ENCODE results near the gene HOXA4.
A peak's percentile ranks its signal among the peaks of the same experiment; 100 is the strongest.

Gene HOXA4

DNA sequence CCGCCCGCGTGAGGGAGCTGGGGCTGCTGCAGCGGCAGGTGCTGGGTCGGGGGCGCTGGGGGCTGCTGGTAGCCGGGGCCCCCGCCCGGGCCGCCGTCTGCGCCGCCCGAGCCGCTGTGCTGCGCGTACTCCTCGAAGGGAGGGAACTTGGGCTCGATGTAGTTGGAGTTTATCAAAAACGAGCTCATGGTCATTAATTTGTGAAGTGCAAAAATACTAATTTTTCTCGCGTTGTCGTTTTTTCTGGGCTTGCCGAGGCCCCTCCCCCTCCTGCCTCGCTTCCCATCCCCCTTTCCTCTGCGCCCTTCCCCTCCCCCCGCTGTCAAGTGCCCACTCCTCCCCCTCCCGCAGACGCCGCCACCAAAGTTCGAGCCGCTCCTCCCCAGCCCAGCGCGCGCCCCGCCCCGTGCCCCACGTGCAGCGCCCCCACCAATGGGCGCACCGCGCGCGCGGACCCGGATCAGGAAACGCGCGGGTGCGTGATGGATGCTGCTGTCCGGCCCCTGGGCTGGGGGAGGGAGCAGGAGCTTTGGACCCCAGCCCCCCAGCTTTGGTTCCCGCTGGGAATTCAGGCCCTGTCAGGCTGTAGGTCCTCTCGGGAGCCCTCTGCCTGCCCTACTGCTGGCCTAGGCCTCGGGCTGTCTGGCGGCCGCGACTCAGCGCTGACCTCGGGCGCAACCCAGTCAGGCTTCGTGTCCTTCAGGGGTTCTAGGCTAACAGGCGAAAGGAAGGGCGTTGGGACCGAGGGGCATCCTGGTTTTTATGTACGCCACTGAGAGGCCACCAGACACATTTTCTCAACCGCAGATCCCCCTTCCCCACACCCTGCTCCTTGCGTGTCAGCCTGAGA lies at the start of gene HOXA4:
TSS of gene HOXA4 (minus strand) at position 218 of the 850 bp plus-strand sequence. CDS start at position 194, 24 bp downstream.
- peak; percentile 57 to 70 for DNase-seq (ENCODE audit: low read depth in 2 of 2)

DNA sequence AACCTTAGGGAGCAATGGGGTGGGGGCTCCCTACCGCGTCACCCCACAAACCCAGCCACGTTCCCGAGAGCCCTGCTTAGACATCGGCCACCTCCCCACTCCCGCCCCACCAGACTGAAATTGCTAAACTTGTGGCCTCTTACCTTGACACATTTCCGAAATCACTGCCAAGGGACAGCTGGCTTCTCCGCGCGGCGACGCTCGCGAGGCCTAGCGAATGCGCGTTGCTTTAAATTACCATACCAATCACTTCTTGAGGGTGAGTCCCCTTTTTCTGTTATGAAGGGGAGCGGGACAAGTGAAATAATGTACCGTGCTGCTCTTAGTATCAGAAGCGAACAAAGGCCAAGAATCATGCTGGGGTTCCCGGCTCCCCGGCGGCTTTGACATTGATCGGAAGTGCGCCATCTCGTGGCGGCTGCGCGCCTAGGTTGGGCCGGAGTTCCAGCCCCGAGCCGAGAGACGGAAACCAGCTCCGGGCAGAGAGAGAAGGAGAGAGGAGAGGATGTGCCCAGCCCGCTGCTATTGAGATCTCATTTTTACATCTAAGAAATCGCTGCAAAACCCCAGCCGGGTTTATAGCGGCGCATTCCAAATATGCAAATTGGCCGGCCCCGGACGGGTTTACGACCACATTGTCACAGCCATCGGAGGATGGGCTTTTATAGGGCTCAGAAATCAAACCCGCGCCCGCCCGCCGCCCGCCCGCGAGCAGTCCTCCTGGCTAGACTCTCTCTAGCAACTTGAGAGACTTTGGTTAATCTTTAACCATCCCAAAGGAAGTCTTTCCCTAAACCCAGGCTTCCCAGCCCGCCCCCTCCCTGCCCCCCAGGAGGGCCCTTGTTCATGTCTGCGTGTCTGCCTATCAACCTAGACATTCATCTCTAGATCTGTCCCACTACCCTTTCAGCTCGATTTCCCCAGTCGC lies 49.2 kb upstream of the HOXA4 start:
- DNase-seq (ENCODE audit: low read depth in 2 of 2), result peak in 1 of 2 donors; percentile 58

DNA sequence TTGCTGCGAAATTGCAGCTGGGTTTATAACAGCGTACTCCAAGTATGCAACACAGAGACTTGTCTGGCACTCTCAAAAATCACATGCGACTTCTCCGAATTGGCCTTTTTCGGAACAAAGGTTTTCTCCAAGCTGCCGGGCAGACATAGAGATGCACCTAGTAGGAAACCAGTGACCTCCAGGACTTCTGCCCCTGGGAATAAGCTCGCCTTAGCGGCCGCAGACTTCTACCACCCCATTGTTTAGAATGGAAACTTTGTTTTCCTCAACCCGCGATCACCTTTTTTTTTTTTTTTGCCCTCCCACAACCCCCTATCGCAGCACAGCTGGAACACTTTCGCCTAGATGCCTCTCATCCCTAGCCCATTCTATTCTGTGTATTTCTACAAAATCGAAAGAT lies 48.5 kb upstream of the HOXA4 start:
- DNase-seq (ENCODE audit: low read depth in 2 of 2), result no peak

DNA sequence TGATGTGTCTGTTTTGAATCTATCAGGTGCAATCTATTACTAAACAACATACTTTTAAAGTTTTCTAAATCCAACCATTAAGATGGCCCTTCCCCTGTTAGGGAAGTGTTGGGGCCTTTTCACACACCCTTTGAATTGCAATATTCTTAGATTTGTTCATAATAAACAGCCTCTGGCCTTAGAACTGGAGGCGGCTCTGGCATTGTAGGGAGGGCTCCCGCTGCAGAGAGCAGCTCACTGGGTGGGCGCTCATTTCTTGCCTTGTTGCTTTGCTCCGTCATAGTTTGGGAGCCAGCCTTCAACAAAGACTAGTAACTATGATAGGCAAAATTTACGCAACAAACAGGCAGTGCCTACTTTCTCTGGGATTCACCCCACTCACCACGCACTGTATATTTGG lies 47.8 kb upstream of the HOXA4 start:
- DNase-seq (ENCODE audit: low read depth in 2 of 2), result no peak

- no peak for DNase-seq (ENCODE audit: low read depth in 2 of 2)
Observed at GRCh38 chr7:27177795-27178320, 47.3 kb upstream of the HOXA4 start.

GRCh38 chr7:27176962-27177794 lies 46.6 kb upstream of the HOXA4 start:
- no peak for DNase-seq (ENCODE audit: low read depth in 2 of 2)

DNA sequence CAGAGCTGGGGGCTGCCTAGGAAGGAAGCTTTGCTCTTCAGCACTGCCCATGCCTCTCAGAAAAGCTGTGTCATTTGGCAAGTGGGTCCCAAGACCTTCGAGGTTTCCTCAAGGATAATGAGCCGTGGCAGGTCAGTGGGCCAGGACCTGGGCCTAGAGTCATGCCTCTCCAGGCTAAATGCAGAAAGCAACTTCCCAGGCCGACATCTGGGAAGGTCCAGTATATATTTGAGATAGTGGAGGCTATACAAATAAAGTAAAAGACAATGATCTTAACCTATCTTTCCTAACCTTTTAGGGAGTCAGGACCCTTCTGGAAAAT lies 45.9 kb upstream of the HOXA4 start:
- no peak for DNase-seq (ENCODE audit: low read depth in 2 of 2)

DNA sequence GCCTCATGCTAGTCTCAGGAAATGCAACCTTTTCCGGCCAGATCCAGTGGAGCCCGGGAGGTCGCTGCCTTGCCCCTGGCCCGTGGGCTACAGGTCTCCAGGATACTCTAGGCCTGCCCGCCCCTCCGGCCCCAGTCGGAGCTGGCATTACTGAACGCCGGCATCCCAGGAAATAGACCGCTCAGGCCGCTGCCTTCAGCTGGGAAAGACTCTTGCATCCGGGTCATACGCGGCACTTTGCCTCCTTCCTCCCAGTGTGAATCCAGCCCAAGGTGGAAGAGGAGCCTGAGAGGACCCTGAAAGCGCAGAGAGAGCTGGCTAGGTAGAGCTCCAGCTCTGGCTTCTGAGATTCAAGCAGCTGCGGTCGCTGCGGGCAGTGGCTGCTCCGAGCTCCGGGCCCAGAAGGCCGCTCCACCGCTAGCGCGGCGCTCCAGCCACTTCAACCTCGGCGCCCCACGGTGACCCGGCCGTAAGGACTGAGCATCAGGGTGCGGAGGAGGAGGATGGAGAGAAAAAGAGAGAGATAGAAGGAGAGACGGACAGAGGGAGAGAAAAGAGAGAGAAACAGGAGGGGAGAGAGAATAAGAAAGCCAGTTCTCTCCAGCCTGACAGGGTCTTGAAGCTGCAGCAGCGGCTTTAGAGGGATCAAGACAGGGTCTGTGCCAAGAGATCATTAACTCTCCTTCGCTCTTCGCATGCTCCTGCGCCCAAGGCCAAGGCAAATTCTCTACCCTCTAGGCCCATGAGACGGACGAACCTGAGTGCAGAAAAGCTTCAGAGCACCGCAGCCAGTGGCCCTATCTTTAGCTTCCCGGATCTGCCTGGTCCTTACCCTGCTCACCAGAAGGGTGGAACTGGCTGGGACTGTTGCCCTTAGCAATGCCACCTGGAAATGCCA lies 45.3 kb upstream of the HOXA4 start:
- no peak for DNase-seq (ENCODE audit: low read depth in 2 of 2)

- DNase-seq (ENCODE audit: low read depth in 2 of 2), result no peak
Observed at GRCh38 chr7:27174874-27175625, 44.5 kb upstream of the HOXA4 start.

GRCh38 chr7:27173956-27174873 lies 43.7 kb upstream of the HOXA4 start, which contains the start of gene HOXA10:
TSS of gene HOXA10 (minus strand) at chr7:27174320. CDS start at chr7:27174306, 14 bp downstream.
- no peak for DNase-seq (ENCODE audit: low read depth in 2 of 2)

DNA sequence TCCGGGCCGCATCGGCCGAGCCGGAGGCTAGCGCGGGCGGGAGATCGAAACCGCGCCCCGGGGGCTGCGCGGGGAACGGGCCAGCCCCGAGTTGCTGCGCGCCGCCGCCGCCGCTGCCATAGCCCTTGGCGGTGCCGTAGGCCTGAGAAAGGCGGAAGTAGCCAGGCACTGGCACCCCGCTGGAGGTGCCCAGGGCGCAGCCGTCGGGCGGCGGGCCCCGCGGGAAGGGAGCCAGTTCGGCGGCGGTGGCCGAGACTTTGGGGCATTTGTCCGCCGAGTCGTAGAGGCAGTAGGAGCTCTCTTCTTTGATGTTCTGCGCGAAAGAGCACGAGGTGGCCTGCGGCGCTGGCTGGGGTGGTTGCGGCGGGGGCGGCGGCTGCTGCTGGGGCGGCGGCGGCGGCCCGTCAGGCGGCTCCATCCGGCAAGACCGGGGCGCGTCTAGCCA lies 43.0 kb upstream of the HOXA4 start:
- DNase-seq (ENCODE audit: low read depth in 2 of 2), result no peak

DNA sequence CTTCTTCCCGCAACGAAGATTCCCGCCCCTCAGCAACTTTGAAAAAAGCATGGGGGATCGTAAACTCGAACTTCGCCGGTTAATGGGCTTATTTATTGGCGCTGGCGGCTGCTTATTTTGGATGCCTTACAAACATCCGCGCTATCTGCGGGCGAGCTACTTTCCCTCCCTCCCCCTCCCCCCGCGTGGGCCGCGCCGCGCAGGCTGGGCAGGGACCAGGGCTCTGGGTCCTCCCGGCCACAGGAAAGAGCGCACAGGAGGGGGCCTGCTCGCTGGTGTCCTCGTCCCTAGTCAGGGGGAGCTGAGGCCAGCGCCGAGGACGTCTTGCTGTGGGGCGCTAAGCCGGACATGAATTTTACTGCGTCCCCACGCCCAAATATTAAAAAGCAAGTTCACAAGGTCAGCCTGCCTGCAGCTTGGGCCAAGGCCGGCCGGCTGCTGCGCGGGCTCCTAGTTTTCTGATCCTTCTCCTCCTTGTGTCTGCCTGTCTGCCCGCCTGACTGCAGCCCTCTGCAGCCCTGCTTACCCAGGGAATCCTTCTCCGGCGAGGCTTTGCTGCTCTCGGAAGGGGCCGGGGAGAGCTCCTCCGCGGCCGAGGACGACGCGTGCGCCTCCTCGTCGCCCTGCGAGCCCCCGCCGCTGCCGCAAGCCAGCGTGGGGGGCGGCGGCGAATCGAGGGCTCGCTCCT lies 42.4 kb upstream of the HOXA4 start:
- no peak for DNase-seq (ENCODE audit: low read depth in 2 of 2)

GRCh38 chr7:27172315-27172774 lies 41.8 kb upstream of the HOXA4 start:
- DNase-seq (ENCODE audit: low read depth in 2 of 2), result no peak

DNA sequence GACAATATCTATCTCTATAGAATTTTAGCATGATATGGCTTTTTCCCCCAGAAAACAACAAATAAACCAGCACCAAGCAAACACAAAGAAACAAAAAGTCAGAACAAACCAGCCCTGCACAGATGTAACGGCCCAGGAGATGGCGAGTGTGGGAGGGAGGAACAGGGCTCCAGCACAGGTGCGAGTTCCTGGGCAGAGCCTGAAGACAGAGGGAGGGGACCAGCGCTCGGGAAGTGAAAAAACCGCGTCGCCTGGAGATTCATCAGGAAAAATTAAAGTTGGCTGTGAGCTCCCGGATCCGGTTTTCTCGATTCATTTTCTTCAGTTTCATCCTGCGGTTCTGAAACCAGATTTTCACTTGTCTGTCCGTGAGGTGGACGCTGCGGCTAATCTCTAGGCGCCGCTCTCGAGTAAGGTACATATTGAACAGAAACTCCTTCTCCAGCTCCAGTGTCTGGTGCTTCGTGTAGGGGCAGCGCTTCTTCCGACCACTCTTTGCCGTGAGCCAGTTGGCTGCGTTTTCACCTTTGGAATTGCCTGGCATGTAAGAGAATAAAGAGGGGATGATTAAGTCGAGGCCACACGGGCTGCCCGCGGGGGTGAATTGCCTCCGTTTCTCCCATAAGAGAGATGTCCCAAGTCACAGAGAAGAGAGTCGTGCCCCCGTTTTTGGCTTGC lies 41.2 kb upstream of the HOXA4 start:
- no peak for DNase-seq (ENCODE audit: low read depth in 2 of 2)

- no peak for DNase-seq (ENCODE audit: low read depth in 2 of 2)
Observed at GRCh38 chr7:27171325-27171636, 40.7 kb upstream of the HOXA4 start.

- no peak for DNase-seq (ENCODE audit: low read depth in 2 of 2)
Observed at GRCh38 chr7:27170426-27171324, 40.1 kb upstream of the HOXA4 start.
